Neutrophil (primary cell): Measurements from ENCODE around the gene GRM3.

Experiments
- H3K27ac ChIP-seq: fragments of 200-600 bp; sonication (generic); 2 replicates; pipeline ENCODE4 v1.5.1; 2016; ENCODE audit warnings: mild to moderate bottlenecking, moderate library complexity
- H3K27me3 ChIP-seq: fragments of 200-600 bp; sonication (generic); 2 replicates; pipeline ENCODE4 v1.6.0; 2016; ENCODE audit warnings: mild to moderate bottlenecking
- H3K36me3 ChIP-seq: fragments of 200-600 bp; sonication (generic); 2 replicates; pipeline ENCODE4 v1.5.1; 2017
- H3K4me1 ChIP-seq, 2 experiments: fragments of 200-600 bp in 1 of 2; sonication (generic) in 1 of 2; 1 replicate in 1 of 2; 2 replicates in 1 of 2; pipeline versions ENCODE4 v1.5.1 to v1.6.1; 2013 to 2016; ENCODE audit warnings: low read depth in 1 of 2, low read length in 1 of 2, mild to moderate bottlenecking in 1 of 2, moderate library complexity in 1 of 2; ENCODE audit not compliant: control insufficient read depth in 1 of 2, insufficient read depth in 1 of 2
- H3K4me3 ChIP-seq, 2 experiments: fragments of 200-600 bp in 1 of 2; sonication (generic) in 1 of 2; 1 replicate in 1 of 2; 2 replicates in 1 of 2; pipeline ENCODE4 v1.5.1; 2013 to 2016; ENCODE audit warnings: low read depth in 1 of 2, low read length in 1 of 2, mild to moderate bottlenecking in 1 of 2, moderate library complexity in 1 of 2
- H3K9me3 ChIP-seq: fragments of 200-600 bp; sonication (generic); 2 replicates; pipeline ENCODE4 v1.5.1; 2016
- CTCF ChIP-seq: fragments of 200-600 bp; sonication (generic); IDR thresholded peaks from 2 replicates; pipeline ENCODE4 v1.5.1; 2016; ENCODE audit warnings: antibody characterized with exemption

Gene GRM3

DNA sequence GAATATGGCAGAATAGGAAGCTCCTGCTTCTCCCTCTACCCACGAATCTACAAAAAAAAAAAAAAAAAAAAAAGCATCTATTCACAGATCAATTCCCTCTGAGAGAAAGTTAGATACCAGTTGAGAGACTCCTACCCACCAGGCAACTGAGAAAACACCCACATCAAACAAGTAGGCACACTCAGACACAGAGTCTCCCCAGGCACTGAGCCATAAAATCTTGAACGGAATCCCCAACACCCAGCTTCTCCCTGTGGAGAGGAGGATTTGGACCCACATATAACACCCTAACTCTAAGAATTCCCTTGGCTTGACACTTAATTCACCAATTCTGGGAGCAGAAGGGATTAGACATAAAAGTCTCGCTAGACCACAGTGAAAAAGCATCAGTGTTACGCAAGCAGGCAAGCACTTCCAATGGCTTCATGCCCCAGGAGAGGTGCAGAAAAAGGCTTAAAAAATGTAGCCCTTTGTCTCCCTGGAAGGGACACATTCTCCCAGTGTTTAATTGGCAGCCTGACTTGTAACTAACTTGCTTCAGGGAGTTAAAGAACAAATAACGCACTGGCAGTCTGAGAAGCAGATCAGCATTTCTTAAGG lies 223.6 kb downstream of the GRM3 start:
- Histone ChIP-seq H3K4me3 (no peak overlapping the region), H3K27ac (no peak overlapping the region), H3K4me1 (no peaks in the 10 kb centered on the region), H3K27me3 (no peaks in the 10 kb centered on the region), H3K9me3 (no peaks in the 10 kb centered on the region), H3K36me3 (no peaks in the 10 kb centered on the region)
- TF ChIP-seq CTCF: no peak

DNA sequence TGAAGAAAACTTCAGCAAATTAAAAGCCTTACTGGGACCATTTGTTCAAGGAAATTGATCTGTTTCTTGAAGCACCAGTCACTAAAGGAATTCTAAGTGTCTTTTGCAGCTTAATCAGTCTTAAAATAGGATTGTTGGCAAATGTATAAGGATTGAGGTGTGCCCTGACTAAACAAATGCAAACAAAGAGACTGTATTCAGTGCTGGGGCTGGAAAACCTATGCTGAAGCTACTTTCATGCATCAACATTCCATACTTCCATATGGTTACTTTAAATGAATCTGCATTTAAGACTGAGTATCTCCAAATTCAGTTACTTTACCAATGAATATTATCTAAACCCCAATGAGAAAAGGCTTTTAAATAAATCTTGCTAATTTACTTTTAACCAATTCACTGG lies 232.4 kb downstream of the GRM3 start:
- Histone ChIP-seq H3K27ac (no peak overlapping the region), H3K27me3 (no peaks in the 10 kb centered on the region), H3K36me3 (no peaks in the 10 kb centered on the region), H3K4me3 (no peak overlapping the region), H3K4me1 (no peaks in the 10 kb centered on the region), H3K9me3 (no peaks in the 10 kb centered on the region)
- no peak for TF ChIP-seq CTCF

DNA sequence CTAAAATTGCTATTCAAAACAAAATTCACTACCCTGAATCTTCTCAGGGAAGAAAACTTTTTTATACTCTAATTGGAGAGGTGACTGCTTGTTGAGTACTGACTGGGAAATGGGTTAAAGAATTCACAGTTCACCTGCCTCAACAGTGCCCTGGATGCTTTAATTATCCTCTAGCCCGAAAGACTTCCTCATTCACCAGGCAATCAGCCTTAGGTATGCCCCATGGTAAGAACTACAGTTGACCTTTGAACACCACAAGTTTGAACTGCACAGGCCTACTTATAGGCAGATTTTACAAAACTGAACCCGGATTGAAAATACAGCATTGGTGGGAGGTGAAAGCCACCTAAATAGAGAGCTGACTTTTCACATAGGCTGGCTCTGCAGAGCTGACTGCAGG lies 240.4 kb downstream of the GRM3 start:
- no peak for TF ChIP-seq CTCF
- H3K4me1 ChIP-seq: no peaks in the 10 kb centered on the region
- no peaks in the 10 kb centered on the region for H3K27me3 ChIP-seq
- no peaks in the 10 kb centered on the region for H3K36me3 ChIP-seq
- no peak overlapping the region for H3K4me3 ChIP-seq
- no peaks in the 10 kb centered on the region for H3K9me3 ChIP-seq
- H3K27ac ChIP-seq: no peak overlapping the region

DNA sequence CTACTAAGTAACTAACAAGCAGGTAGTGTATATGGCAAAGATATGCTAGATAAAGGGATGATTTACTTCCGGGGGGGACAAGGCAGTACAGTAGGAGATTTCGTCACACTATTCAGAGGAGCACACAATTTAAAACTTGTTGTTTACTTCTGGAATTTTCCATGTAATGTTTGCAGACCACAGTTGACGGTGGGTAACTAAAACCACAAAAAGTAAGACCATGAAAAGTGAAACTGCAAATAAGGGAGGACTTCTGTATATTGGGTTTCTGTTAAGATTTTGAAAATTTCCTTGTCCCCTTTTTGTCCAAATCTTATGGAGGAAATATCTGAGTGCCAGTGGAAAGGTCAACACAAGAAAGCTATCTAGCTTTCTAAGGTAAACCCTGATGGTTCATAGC lies 245.8 kb downstream of the GRM3 start:
- H3K27me3 ChIP-seq: no peaks in the 10 kb centered on the region
- H3K36me3 ChIP-seq: no peaks in the 10 kb centered on the region
- no peak overlapping the region for H3K27ac ChIP-seq
- H3K4me3 ChIP-seq: no peak overlapping the region
- H3K4me1 ChIP-seq: no peaks in the 10 kb centered on the region
- no peaks in the 10 kb centered on the region for H3K9me3 ChIP-seq
- TF ChIP-seq CTCF: no peak

GRCh38 chr7:86898171-86898570 lies 254.5 kb downstream of the GRM3 start:
- TF ChIP-seq CTCF: no peak
- Histone ChIP-seq H3K36me3 (no peaks in the 10 kb centered on the region), H3K9me3 (no peaks in the 10 kb centered on the region), H3K27ac (no peak overlapping the region), H3K27me3 (no peaks in the 10 kb centered on the region), H3K4me3 (no peak overlapping the region), H3K4me1 (no peaks in the 10 kb centered on the region)

DNA sequence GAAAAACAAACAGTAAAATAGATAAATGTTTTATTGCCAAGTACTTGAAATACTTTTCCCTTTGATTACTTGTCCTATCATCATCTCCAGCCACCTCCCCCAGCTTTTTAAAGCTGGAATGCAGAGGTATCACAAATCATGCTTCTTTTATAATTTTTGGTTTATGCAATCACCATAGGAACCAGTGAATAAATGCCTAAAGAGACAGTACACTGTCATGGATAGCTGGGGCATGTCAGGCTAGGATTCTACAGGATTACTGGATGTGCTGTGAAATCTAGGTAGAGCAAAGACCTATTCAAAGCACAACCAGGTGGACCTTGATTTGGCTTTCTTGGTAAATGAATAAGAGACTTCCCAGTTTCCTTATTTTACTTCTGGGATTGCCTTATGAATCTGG lies 257.2 kb downstream of the GRM3 start:
- no peak for TF ChIP-seq CTCF
- Histone ChIP-seq H3K27ac (no peak overlapping the region), H3K4me3 (no peak overlapping the region)

More for the DNA sequence above, 257.2 kb downstream of the GRM3 start:
- no peaks in the 10 kb centered on the region for H3K4me1 ChIP-seq
- no peaks in the 10 kb centered on the region for H3K36me3 ChIP-seq
- no peaks in the 10 kb centered on the region for H3K9me3 ChIP-seq
- H3K27me3 ChIP-seq: no peaks in the 10 kb centered on the region
